ENCODE results near the gene SLC39A11.
"Not testable (repeated sequence)": the region's sequence is repeated elsewhere in the genome, so short reads cannot be mapped to it uniquely, and the experiment has no call there.

Gene SLC39A11

DNA sequence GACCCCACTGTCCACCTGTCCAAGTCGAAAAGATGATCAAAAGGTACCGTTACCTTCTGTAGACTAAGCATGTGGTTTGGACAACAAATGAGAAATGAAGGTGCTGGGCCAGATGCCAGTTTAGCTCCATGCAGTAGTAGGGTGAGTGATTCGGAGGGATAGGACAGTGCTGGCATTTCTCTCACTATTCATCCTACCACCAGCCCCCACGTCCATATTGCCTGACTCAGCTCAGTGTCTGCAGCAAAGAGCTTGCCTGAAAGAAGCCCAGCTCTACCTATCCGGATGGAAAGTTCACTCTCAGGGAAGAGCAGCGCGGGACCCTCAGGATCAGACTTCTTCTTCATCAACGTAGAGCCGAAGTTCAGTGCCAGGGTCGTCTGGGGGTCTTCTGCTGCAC is 145.0 kb downstream of the SLC39A11 start:
- no peak for ATAC-seq
- DNase-seq, result no peak

GRCh38 chr17:72946696-72947095 is 145.8 kb downstream of the SLC39A11 start:
- ATAC-seq (no peak), DNase-seq (no peak)

DNA sequence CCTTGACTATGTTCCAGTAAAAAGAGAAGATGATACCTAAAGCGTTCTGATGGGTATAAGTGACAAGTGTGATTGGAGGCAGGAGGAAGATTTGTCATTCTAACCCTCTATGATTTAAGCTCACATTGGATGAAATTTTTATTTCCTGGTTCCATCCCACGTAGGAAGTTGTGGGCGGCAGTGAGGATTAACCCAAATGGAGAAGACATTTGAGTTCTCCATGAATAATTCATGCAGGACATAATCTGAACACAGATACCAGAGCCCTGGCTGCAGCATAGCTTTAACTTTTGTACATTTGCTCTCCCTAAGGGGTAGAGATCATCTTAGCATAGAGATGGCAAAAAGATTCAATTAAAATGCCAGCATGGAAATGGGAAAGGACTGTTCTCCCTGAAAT is 146.3 kb downstream of the SLC39A11 start:
- DNase-seq (no peak), ATAC-seq (no peak)

- DNase-seq (no peak), ATAC-seq (no peak)
Observed at GRCh38 chr17:72945473-72945872, 147.0 kb downstream of the SLC39A11 start.

DNA sequence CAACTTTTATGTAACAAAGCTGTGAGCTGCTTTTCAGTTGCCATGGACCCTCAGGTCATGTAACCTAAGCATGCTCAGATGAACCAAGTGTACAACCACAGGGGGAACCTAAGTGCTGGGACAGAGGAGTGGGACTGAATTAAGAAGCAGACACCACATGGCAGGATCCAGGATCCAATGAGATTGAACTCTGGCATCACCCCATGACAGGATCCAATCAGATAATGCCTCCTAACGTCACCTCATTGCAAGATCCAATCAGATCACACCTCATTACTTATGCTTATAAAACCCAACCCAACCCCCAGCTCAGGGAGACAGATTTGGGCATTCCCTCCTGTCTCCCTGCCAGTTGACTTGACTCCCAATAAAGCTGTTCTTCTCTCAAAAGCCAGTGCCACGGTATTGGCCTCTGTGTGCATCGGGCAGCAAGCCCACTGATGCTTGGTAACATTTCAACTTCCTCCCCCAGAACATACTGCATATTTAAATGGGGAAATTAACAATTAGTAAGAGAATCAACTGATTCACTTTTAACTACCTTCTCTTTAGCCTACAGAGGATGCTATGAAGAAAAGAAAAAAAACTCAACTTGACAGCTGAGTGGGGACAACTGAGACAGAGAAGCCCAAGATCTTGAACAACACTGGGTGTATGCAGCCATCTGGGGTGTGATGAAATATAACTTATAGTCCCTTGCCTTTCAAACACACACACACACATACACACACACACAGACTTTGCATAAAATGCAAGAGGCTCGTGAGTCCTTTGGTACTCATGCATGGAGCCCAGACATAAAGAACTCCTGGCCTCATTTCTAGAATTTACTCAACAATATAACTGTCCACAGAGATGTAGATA is 148.4 kb downstream of the SLC39A11 start:
- no peak for ATAC-seq
- no peak for DNase-seq

- no peak for DNase-seq
- ATAC-seq, result no peak
Observed at GRCh38 chr17:72942579-72942978, 149.9 kb downstream of the SLC39A11 start.

GRCh38 chr17:72940496-72940895 is 152.0 kb downstream of the SLC39A11 start:
- DNase-seq (no peak), ATAC-seq (no peak)

DNA sequence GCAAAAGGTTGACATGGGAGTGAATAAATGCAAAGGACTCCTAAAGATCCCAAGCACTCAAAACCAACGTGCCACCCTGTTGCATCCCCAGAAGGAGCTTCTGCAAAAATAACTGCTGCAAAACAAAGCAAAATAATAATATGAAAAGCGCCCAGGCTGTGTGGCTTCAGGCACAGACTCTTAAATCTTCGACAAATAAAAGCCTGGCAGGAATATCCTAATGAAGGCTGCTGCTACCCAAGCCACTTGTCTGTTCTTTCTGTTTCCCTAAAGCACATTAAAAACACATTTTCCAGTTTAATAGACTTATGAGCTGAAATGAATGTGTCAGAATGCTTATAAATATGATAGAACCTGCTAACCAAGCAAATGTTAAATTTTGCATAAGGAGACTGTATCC is 154.0 kb downstream of the SLC39A11 start:
- ATAC-seq (no peak), DNase-seq (no peak)

GRCh38 chr17:72937707-72938106 is 154.8 kb downstream of the SLC39A11 start:
- DNase-seq (no peak), ATAC-seq (no peak)

GRCh38 chr17:72937254-72937653 is 155.2 kb downstream of the SLC39A11 start:
- ATAC-seq, DNase-seq: not testable (repeated sequence)

GRCh38 chr17:72935984-72936383 is 156.5 kb downstream of the SLC39A11 start:
- ATAC-seq (no peak), DNase-seq (no peak)

GRCh38 chr17:72934927-72935326 is 157.6 kb downstream of the SLC39A11 start:
- ATAC-seq, result no peak

GRCh38 chr17:72931635-72932034 is 160.9 kb downstream of the SLC39A11 start:
- ATAC-seq (no peak), DNase-seq (no peak)

More at GRCh38 chr17:72934927-72935326, 157.6 kb downstream of the SLC39A11 start:
- DNase-seq, result no peak

- no peak for DNase-seq
- ATAC-seq, result peak; percentile 81
Observed at GRCh38 chr17:72931163-72931562, 161.3 kb downstream of the SLC39A11 start.

DNA sequence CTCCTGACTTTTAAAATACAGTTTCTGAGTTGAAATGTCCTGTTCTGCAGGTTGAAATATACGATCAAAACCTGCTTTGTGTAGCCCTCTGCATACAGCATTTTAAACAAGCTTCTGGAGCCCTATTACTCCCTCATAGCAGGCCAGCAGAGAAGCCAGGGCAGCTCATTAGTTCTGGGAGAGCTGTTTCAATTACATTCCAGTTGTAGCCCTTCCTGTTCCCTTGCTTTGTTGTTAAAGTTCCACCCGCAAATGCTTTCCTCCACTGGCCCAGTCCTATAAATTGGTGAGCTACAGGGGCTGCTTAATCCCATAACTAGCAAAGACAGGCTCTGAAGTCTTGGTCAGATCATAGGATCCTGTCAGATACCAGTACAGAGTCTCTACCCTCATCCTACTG is 162.5 kb downstream of the SLC39A11 start:
- ATAC-seq, result no peak
- DNase-seq, result no peak

- DNase-seq (no peak), ATAC-seq (no peak)
Observed at GRCh38 chr17:72928454-72929136, 163.9 kb downstream of the SLC39A11 start.

GRCh38 chr17:72927760-72928159 is 164.7 kb downstream of the SLC39A11 start:
- DNase-seq, result no peak
- no peak for ATAC-seq

DNA sequence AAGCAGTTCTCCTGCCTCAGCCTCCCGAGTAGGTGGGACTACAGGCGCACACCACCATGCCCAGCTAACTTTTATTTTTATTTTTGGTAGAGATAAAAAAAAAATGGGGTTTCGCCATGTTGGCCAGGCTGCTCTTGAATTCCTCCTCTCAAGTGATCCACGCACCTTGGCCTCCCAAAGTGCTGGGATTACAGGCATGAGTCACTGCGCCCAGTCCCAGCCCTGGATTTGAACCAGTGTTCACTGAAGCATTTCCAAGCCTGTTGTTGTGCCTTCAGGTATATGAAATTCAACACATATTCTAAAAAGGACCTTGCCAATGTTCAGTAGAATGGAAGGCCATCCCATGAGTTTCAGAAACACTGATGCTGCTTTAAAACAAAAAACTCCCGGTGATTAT is 165.3 kb downstream of the SLC39A11 start:
- no peak for ATAC-seq
- no peak for DNase-seq

DNA sequence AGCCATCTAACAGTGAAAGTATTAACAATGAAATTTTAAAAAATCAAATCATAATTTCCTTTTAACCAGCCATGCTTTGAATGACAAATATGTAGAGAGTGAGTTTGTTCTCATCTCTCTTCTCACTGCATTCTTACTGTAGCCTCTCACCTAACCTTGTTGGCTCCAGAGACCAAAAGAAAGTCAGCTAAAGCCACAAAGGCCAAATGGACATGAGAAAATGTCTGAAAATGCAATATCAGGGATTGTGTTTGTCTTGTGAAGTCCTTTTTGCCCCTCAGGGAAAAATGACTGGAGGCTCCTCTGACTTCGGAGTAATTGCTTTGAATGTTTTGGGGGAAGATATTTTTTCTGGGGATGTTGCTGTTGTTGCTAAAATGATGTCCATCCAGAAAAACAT is 166.3 kb downstream of the SLC39A11 start:
- ATAC-seq (no peak), DNase-seq (no peak)

DNA sequence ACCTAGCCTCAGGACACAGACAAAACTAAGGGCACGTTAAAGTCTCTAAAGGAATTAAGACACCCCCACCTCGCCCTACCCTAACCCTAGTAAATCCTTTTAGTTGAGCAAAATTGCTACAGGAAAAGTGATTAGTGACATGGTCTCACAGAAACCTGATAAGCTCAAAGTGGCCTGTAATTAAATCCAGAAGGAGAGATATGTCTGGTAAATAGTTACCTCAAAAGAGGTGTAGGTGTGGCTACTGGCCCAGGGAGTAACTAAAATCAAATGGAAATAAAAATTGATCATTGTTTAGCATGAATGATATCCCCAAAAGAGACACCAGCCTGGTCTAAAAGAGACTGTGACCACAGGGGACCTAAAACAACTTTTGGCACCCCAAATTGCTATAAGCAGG is 168.3 kb downstream of the SLC39A11 start:
- DNase-seq (no peak), ATAC-seq (no peak)

GRCh38 chr17:72922219-72922618 is 170.3 kb downstream of the SLC39A11 start:
- DNase-seq (no peak), ATAC-seq (no peak)

DNA sequence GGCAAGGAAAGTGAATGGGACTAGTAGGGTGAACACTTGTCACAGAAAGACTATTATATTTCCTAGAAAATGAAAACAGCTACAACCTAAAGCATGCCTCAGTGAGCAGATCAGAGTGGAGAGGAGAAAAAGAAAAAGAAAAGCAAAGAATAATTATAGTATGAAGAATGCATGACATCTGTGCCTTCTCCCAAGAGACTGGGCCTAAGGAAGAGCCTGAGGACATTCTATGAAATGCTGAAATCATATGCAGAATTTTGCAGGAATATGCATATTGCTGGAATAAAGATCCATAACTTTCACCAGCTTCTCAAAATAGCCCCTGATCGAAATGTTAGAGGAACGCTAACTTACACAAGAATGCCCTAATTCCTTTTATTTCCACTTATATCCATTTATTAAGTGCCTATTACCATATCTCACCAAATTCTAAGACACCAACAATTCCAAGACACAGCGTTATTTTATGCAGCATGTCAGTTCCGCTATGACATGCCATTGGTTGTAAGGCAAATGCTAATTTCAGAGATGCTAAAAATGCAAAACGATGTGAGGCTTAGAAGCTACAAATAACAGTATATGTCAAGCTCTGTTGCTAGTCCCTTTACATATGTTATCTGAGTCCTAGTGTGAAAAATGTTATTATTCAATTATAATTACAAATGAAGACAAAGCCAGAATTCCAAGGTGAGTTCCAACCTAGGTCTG is 171.0 kb downstream of the SLC39A11 start:
- no peak for DNase-seq
- no peak for ATAC-seq

- ATAC-seq (no peak), DNase-seq (no peak)
Observed at GRCh38 chr17:72920513-72920912, 172.0 kb downstream of the SLC39A11 start.
